ENCODE results near the gene USP17L15.
"Not testable (repeated sequence)": the region's sequence is repeated elsewhere in the genome, so short reads cannot be mapped to it uniquely, and the experiment has no call there.

- not testable (repeated sequence) for TF ChIP-seq CTCF (IDR thresholded peaks at IDR 0.05; ENCODE audit: insufficient read depth, low read length, poor library complexity, severe bottlenecking); EZH2phosphoT487 (conservative IDR thresholded peaks at IDR 0.05; ENCODE audit: low read length)
These were observed 19.5 kb upstream of the USP17L15 start for GRCh38 chr4:9214701-9215100.

Data from SU-DHL-6 (cell line).